ENCODE results near the gene IPO9. TPM values are rescaled to one million over a fixed set of nuclear protein-coding genes. Genes with fewer than 3 reads are reported as not detected.
A peak's percentile ranks its signal among the peaks of the same experiment; 100 is the strongest.

IPO9 gene
- total RNA-seq, 5 donors from 2014 or later (not counting 1 experiment from before 2014, with no cell fraction given) = 28.2 to 39.9 (median 36.9) TPM

GRCh38 chr1:201895913-201896807 lies 67.2 kb downstream of the IPO9 start:
- POLR2A ChIA-PET = interaction anchor here in 1 of 2 donors (0.8 kb wide), 1 partner anchor 87 kb away, joined by 3 read pairs; no protein-coding TSS in a partner anchor
- ATAC-seq (replicated peaks in 1 of 4) = peak; percentile 83 to 97 (median 88)
- H3K4me1 ChIP-seq (ENCODE audit: control insufficient read depth in 1 of 2, extremely low read depth in 1 of 2, insufficient read depth in 2 of 2, low read length in 2 of 2) = peaks cover 0 to 11% of the 10 kb centered on the region in 2 experiments
- Mint-ChIP-seq H3K9me3 (no peaks in the 10 kb centered on the region), H3K27me3 (peaks cover 26 to 37% of the 10 kb centered on the region in 2 donors), H3K4me3 (peak overlapping the region in 2 of 3 donors; percentile 23 to 32), H3K36me3 (no peaks in the 10 kb centered on the region), H3K27ac (peak overlapping the region; percentile 19 to 28), H3K4me1 (peaks cover 7% of the 10 kb centered on the region in 3 donors)
- no peaks in the 10 kb centered on the region for H3K36me3 ChIP-seq (ENCODE audit: control insufficient read depth in 2 of 2, extremely low read depth in 1 of 2, insufficient read depth in 1 of 2, low read length in 1 of 2)
- no peak overlapping the region for H3K27ac ChIP-seq (ENCODE audit: low read length)
- WGBS (ENCODE audit: insufficient coverage) = 0% methylated on average over 7 of the region's 10 CpGs
- no peaks in the 10 kb centered on the region for H3K9me3 ChIP-seq
- CTCF ChIA-PET = interaction anchor here (0.6 to 2.9 kb wide), 20 partner anchors 9 to 1965 kb away, joined by 3 to 32 read pairs (median 4); partner anchors contain the start of gene IPO9 (in 1 of the 2)
- no peak overlapping the region for H3K4me3 ChIP-seq (ENCODE audit: control insufficient read depth in 1 of 2, extremely low read depth in 1 of 2, low read length in 1 of 2)
- peaks cover 0 to 37% of the 10 kb centered on the region in 2 experiments for H3K27me3 ChIP-seq (replicated peaks in 1 of 2; ENCODE audit: control insufficient read depth in 2 of 2, extremely low read depth in 1 of 2, insufficient read depth in 2 of 2, low read length in 1 of 2)
- peak; percentile 54 to 88 (median 72) for DNase-seq

- Histone ChIP-seq H3K9me3 (no peaks in the 10 kb centered on the region), H3K4me1 (ENCODE audit: control insufficient read depth in 1 of 2, extremely low read depth in 1 of 2, insufficient read depth in 2 of 2, low read length in 2 of 2) (peaks cover 0 to 11% of the 10 kb centered on the region in 2 experiments), H3K4me3 (ENCODE audit: control insufficient read depth in 1 of 2, extremely low read depth in 1 of 2, low read length in 1 of 2) (no peak overlapping the region), H3K27ac (ENCODE audit: low read length) (no peak overlapping the region), H3K36me3 (ENCODE audit: control insufficient read depth in 2 of 2, extremely low read depth in 1 of 2, insufficient read depth in 1 of 2, low read length in 1 of 2) (no peaks in the 10 kb centered on the region), H3K27me3 (replicated peaks in 1 of 2; ENCODE audit: control insufficient read depth in 2 of 2, extremely low read depth in 1 of 2, insufficient read depth in 2 of 2, low read length in 1 of 2) (peaks cover 0 to 29% of the 10 kb centered on the region in 2 experiments)
- CTCF ChIA-PET = interaction anchor here (0.6 to 2.9 kb wide), 8 partner anchors 9 to 1828 kb away, joined by 3 to 32 read pairs (median 5); partner anchors contain the start of gene IPO9 (in 1 of the 2)
- H3K27me3 Mint-ChIP-seq = peaks cover 20 to 29% of the 10 kb centered on the region in 2 donors
- DNase-seq = no peak
- POLR2A ChIA-PET = interaction anchor here in 1 of 2 donors (0.8 kb wide), 1 partner anchor 86 kb away, joined by 3 read pairs; no protein-coding TSS in a partner anchor
- peaks cover 7% of the 10 kb centered on the region in 3 donors for H3K4me1 Mint-ChIP-seq
- WGBS (ENCODE audit: insufficient coverage) = 100% methylated on average over 1 of the region's 2 CpGs
- H3K4me3 Mint-ChIP-seq = no peak overlapping the region
- H3K9me3 Mint-ChIP-seq = no peaks in the 10 kb centered on the region
- H3K36me3 Mint-ChIP-seq = no peaks in the 10 kb centered on the region
- H3K27ac Mint-ChIP-seq = no peak overlapping the region
- ATAC-seq (replicated peaks in 1 of 4) = no peak
Observed at GRCh38 chr1:201896951-201897391, 68.0 kb downstream of the IPO9 start.

GRCh38 chr1:201898240-201898894 lies 69.4 kb downstream of the IPO9 start:
- Mint-ChIP-seq H3K9me3 (no peaks in the 10 kb centered on the region), H3K4me3 (no peak overlapping the region), H3K27ac (no peak overlapping the region), H3K27me3 (peaks cover 13 to 19% of the 10 kb centered on the region in 2 donors), H3K36me3 (no peaks in the 10 kb centered on the region), H3K4me1 (peaks cover 7% of the 10 kb centered on the region in 3 donors)
- Histone ChIP-seq H3K4me1 (ENCODE audit: control insufficient read depth in 1 of 2, extremely low read depth in 1 of 2, insufficient read depth in 2 of 2, low read length in 2 of 2) (peaks cover 0 to 11% of the 10 kb centered on the region in 2 experiments), H3K36me3 (ENCODE audit: control insufficient read depth in 2 of 2, extremely low read depth in 1 of 2, insufficient read depth in 1 of 2, low read length in 1 of 2) (no peaks in the 10 kb centered on the region), H3K27me3 (replicated peaks in 1 of 2; ENCODE audit: control insufficient read depth in 2 of 2, extremely low read depth in 1 of 2, insufficient read depth in 2 of 2, low read length in 1 of 2) (peaks cover 0 to 17% of the 10 kb centered on the region in 2 experiments), H3K4me3 (ENCODE audit: control insufficient read depth in 1 of 2, extremely low read depth in 1 of 2, low read length in 1 of 2) (no peak overlapping the region), H3K27ac (ENCODE audit: low read length) (no peak overlapping the region), H3K9me3 (no peaks in the 10 kb centered on the region)
- no peak for ATAC-seq (replicated peaks in 1 of 4)
- no peak for DNase-seq
- ChIA-PET POLR2A (no interaction called here), CTCF (interaction anchor here (0.6 to 1.3 kb wide), 4 partner anchors 15 to 480 kb away, joined by 3 to 6 read pairs (median 3); no protein-coding TSS in a partner anchor)
- WGBS (ENCODE audit: insufficient coverage) = 68% methylated on average over 4 of the region's 4 CpGs

DNA sequence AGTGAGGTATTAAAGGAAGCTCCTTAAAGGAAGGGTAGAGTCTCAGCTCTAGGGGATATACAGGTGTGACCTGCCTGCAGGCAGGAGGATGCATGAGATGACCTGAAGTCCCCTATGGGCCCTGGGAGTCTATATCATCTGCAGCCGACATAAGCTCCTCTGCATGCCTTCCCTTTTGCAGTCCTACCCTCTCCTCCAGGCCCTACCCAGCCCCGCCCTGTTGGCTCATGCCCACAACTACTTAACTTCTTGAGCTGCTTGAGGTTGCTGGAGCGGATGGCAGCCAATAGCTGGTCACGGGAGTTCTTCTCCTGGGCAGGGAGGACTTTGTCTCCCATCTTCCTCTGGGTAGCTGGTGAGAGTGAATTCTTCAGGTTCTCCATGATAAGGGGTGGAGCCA lies 70.0 kb downstream of the IPO9 start:
- no peaks in the 10 kb centered on the region for H3K36me3 Mint-ChIP-seq
- ATAC-seq (replicated peaks in 1 of 4) = no peak
- CTCF ChIA-PET = interaction anchor here in 1 of 2 donors (0.7 kb wide), 1 partner anchor 16 kb away, joined by 3 read pairs; no protein-coding TSS in a partner anchor
- POLR2A ChIA-PET = interaction anchor here in 1 of 2 donors (0.6 kb wide), 1 partner anchor 31 kb away, joined by 3 read pairs; no protein-coding TSS in a partner anchor
- no peak overlapping the region for H3K27ac Mint-ChIP-seq
- Histone ChIP-seq H3K4me3 (ENCODE audit: control insufficient read depth in 1 of 2, extremely low read depth in 1 of 2, low read length in 1 of 2) (no peak overlapping the region), H3K4me1 (ENCODE audit: control insufficient read depth in 1 of 2, extremely low read depth in 1 of 2, insufficient read depth in 2 of 2, low read length in 2 of 2) (peaks cover 0 to 11% of the 10 kb centered on the region in 2 experiments), H3K36me3 (ENCODE audit: control insufficient read depth in 2 of 2, extremely low read depth in 1 of 2, insufficient read depth in 1 of 2, low read length in 1 of 2) (no peaks in the 10 kb centered on the region), H3K27me3 (replicated peaks in 1 of 2; ENCODE audit: control insufficient read depth in 2 of 2, extremely low read depth in 1 of 2, insufficient read depth in 2 of 2, low read length in 1 of 2) (peaks cover 0 to 13% of the 10 kb centered on the region in 2 experiments), H3K27ac (ENCODE audit: low read length) (no peak overlapping the region), H3K9me3 (no peaks in the 10 kb centered on the region)
- no peak overlapping the region for H3K4me3 Mint-ChIP-seq
- 80% methylated on average over 2 of the region's 4 CpGs for WGBS (ENCODE audit: insufficient coverage)
- DNase-seq = no peak
- no peaks in the 10 kb centered on the region for H3K9me3 Mint-ChIP-seq
- H3K27me3 Mint-ChIP-seq = peaks cover 7 to 13% of the 10 kb centered on the region in 2 donors
- H3K4me1 Mint-ChIP-seq = peaks cover 7% of the 10 kb centered on the region in 3 donors

DNA sequence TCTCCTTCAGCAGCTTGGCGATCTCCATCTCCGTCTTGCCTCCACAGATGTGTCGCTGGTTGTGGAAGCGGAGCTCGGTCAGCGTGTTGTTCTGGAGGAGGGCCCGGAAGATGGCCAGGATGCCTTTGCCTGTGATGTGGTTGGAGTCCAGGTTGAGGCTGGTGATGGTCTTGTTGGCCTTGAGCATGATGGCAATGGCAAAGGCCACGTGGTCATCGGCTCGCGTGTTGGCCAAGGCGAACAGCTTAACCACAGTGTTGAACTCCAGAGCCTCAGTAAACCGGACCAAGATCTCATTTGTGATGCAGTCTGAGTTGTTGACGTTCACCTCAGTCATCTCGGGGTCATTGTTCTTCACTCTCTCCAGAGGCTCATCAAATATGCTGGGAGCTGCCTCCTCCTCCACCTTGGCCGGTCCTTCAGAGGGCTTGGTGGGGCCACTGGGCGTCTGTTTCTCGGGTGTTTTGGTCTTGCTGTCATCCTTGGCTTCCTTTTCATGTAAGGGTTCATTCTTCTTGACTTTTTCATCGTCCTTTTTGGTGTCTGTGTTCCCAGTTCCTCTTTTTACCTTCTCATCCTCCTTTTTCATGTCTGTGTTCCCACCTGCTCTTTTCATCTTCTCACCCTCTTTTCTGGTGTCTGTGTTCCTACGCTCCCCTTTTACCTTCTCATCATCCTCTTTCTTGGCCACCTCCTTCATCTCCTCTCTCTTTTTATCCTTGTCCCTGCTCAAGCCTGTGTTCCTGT lies 70.9 kb downstream of the IPO9 start:
- ATAC-seq (replicated peaks in 1 of 4) (no peak), DNase-seq (no peak)
- no peak overlapping the region for H3K27ac Mint-ChIP-seq
- Histone ChIP-seq H3K4me3 (ENCODE audit: control insufficient read depth in 1 of 2, extremely low read depth in 1 of 2, low read length in 1 of 2) (no peak overlapping the region), H3K36me3 (ENCODE audit: control insufficient read depth in 2 of 2, extremely low read depth in 1 of 2, insufficient read depth in 1 of 2, low read length in 1 of 2) (no peaks in the 10 kb centered on the region), H3K9me3 (no peaks in the 10 kb centered on the region), H3K4me1 (ENCODE audit: control insufficient read depth in 1 of 2, extremely low read depth in 1 of 2, insufficient read depth in 2 of 2, low read length in 2 of 2) (peaks cover 0 to 11% of the 10 kb centered on the region in 2 experiments), H3K27me3 (replicated peaks in 1 of 2; ENCODE audit: control insufficient read depth in 2 of 2, extremely low read depth in 1 of 2, insufficient read depth in 2 of 2, low read length in 1 of 2) (peaks cover 0 to 6% of the 10 kb centered on the region in 2 experiments), H3K27ac (ENCODE audit: low read length) (no peak overlapping the region)
- H3K36me3 Mint-ChIP-seq = no peaks in the 10 kb centered on the region
- no peak overlapping the region for H3K4me3 Mint-ChIP-seq
- CTCF ChIA-PET = interaction anchor here in 1 of 2 donors (0.5 kb wide), 1 partner anchor 16 kb away, joined by 7 read pairs; no protein-coding TSS in a partner anchor
- H3K4me1 Mint-ChIP-seq = peaks cover 7% of the 10 kb centered on the region in 3 donors
- POLR2A ChIA-PET = interaction anchor here in 1 of 2 donors (0.6 kb wide), 1 partner anchor 32 kb away, joined by 3 read pairs; no protein-coding TSS in a partner anchor
- WGBS (ENCODE audit: insufficient coverage) = 81% methylated on average over 20 of the region's 20 CpGs
- no peaks in the 10 kb centered on the region for H3K9me3 Mint-ChIP-seq
- peaks cover 6% of the 10 kb centered on the region in 2 donors for H3K27me3 Mint-ChIP-seq
